Measurements from ENCODE around the gene UBAP2L.

DNA sequence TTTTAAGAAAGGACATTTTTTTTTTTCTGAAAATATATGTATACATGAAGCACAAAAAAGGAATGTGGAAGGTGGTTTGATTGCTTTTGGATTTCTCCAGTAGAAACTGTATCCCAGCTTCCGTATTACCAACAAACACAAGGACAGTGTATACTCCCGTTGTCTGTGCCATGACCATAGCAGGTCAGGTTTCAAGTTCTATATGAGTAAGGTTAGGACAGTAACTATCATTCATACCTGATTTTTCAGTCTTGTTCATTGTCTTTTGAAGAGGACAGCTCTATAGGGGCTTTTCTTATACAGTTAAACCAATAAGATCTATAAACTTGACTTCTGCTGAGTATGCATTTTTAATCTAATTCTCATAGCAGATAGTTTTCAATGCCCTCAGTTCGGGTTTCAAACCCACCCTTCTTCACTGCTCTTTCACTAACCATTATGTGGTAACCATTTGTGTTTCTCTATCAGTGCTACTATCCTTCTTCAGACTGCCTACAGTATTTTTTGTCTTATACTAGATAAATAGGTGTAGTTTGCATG is 19.6 kb downstream of the UBAP2L start:
- no peak for TF ChIP-seq CTCF (IDR thresholded peaks at IDR 0.05; ENCODE audit: low read depth, low read length)
- TF ChIP-seq POLR2A (IDR thresholded peaks at IDR 0.05; ENCODE audit: extremely low read depth, insufficient read length): no peak
- TF ChIP-seq, protein P1, sequence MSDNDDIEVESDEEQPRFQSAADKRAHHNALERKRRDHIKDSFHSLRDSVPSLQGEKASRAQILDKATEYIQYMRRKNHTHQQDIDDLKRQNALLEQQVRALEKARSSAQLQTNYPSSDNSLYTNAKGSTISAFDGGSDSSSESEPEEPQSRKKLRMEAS (IDR thresholded peaks at IDR 0.05; ENCODE audit: low read depth, low read length): no peak

All from NB4 (cell line).